SKM-1 (cell line): ENCODE results near the gene ZNF784.

Experiments used
- DNase-seq: peaks from one replicate; lab custom pipeline; 2025; ENCODE audit not compliant: unreplicated experiment; lab: John Stamatoyannopoulos, UW

ZNF784 gene

GRCh38 chr19:55603581-55604292, 20.6 kb downstream of the ZNF784 start:
- no peak for DNase-seq

- no peak for DNase-seq
Observed at GRCh38 chr19:55603115-55603514, 21.3 kb downstream of the ZNF784 start.

- DNase-seq, result no peak
Observed at GRCh38 chr19:55602104-55603001, 22.0 kb downstream of the ZNF784 start.

GRCh38 chr19:55601084-55601483, 23.3 kb downstream of the ZNF784 start:
- no peak for DNase-seq

GRCh38 chr19:55600662-55601028, 23.7 kb downstream of the ZNF784 start:
- no peak for DNase-seq

- DNase-seq, result no peak
Observed at GRCh38 chr19:55599842-55600661, 24.3 kb downstream of the ZNF784 start, which contains the start of gene ZNF524. Gene ZNF524 (plus strand): TSS chr19:55600288. CDS start chr19:55602113, 1,825 bp downstream.

GRCh38 chr19:55599468-55599841, 24.9 kb downstream of the ZNF784 start, which contains the start of gene FIZ1:
Gene FIZ1 (minus strand): TSS chr19:55599517. CDS start chr19:55597865, 1,652 bp downstream.
- DNase-seq, result peak; percentile 63

GRCh38 chr19:55598719-55599467, 25.5 kb downstream of the ZNF784 start:
- peak; percentile 47 for DNase-seq

GRCh38 chr19:55598034-55598433, 26.3 kb downstream of the ZNF784 start:
- DNase-seq, result no peak

- DNase-seq, result no peak
Observed at GRCh38 chr19:55597501-55597921, 26.9 kb downstream of the ZNF784 start.

GRCh38 chr19:55596304-55596703, 28.1 kb downstream of the ZNF784 start:
- no peak for DNase-seq

- no peak for DNase-seq
Observed at GRCh38 chr19:55594996-55595545, 29.3 kb downstream of the ZNF784 start.

- no peak for DNase-seq
Observed at GRCh38 chr19:55593096-55593772, 31.1 kb downstream of the ZNF784 start.

- DNase-seq, result no peak
Observed at GRCh38 chr19:55592391-55593090, 31.8 kb downstream of the ZNF784 start.

GRCh38 chr19:55591555-55591954, 32.8 kb downstream of the ZNF784 start:
- no peak for DNase-seq

GRCh38 chr19:55590617-55591016, 33.7 kb downstream of the ZNF784 start:
- no peak for DNase-seq

GRCh38 chr19:55590109-55590508, 34.3 kb downstream of the ZNF784 start:
- DNase-seq, result no peak

GRCh38 chr19:55588738-55589137, 35.6 kb downstream of the ZNF784 start:
- no peak for DNase-seq
